Neural cell (in vitro differentiated cells): Measurements from ENCODE around the gene METTL26. TPM values are rescaled to one million over a fixed set of nuclear protein-coding genes. Genes with fewer than 3 reads are reported as not detected.
A peak's percentile ranks its signal among the peaks of the same experiment; 100 is the strongest.

Experiments
- H2AFZ ChIP-seq: fragments of 200-600, 300-800 bp; sonication (generic), shearing (Covaris generic); 2 replicates; pipeline ENCODE4 v1.6.0; 2014; ENCODE audit warnings: low read depth, mild to moderate bottlenecking, antibody characterized with exemption, low read length, moderate library complexity
- H3F3A ChIP-seq: fragments of 200-600 bp; shearing (Covaris generic); 2 replicates; pipeline ENCODE4 v1.6.1; 2016; ENCODE audit warnings: mild to moderate bottlenecking, moderate library complexity, mixed read lengths, antibody characterized with exemption, low read length; ENCODE audit not compliant: insufficient read depth, poor library complexity, severe bottlenecking
- H3K27ac ChIP-seq: fragments of 200-600, 300-800 bp; sonication (generic), shearing (Covaris generic); 2 replicates; pipeline ENCODE4 v1.5.1; 2014; ENCODE audit warnings: mild to moderate bottlenecking, low read length, moderate library complexity
- H3K27me3 ChIP-seq: fragments of 300-800, 200-600 bp; sonication (generic), shearing (Covaris generic); 2 replicates; pipeline ENCODE4 v1.6.0; 2014; ENCODE audit warnings: mild to moderate bottlenecking, low read depth, low read length, moderate library complexity; ENCODE audit not compliant: insufficient read depth
- H3K36me3 ChIP-seq: fragments of 300-800, 200-600 bp; sonication (generic), shearing (Covaris generic); 2 replicates; pipeline ENCODE4 v1.5.1; 2014; ENCODE audit warnings: mild to moderate bottlenecking, antibody characterized with exemption, low read length, moderate library complexity; ENCODE audit not compliant: insufficient read depth
- H3K4me2 ChIP-seq: fragments of 300-800, 200-600 bp; sonication (generic), shearing (Covaris generic); 2 replicates; pipeline ENCODE4 v1.6.0; 2014; ENCODE audit warnings: mild to moderate bottlenecking, low read length
- H3K4me3 ChIP-seq: fragments of 300-800, 200-600 bp; sonication (generic), shearing (Covaris generic); 2 replicates; pipeline ENCODE4 v1.5.1; 2014; ENCODE audit warnings: mild to moderate bottlenecking, low read length, moderate library complexity
- H3K79me2 ChIP-seq: fragments of 200-600 bp; shearing (Covaris generic); replicated peaks from 2 replicates; pipeline ENCODE4 v1.6.0; 2014; ENCODE audit warnings: mild to moderate bottlenecking, low read length, moderate library complexity; ENCODE audit not compliant: insufficient read depth
- H3K9ac ChIP-seq: fragments of 300-800, 200-600 bp; sonication (generic), shearing (Covaris generic); 2 replicates; pipeline ENCODE4 v1.6.1; 2016; ENCODE audit warnings: mild to moderate bottlenecking, low read length, mixed read lengths
- H3K9me2 ChIP-seq: fragments of 200-600 bp; shearing (Covaris generic); 2 replicates; pipeline ENCODE4 v1.6.1; 2016; ENCODE audit warnings: mild to moderate bottlenecking, low read length, mixed read lengths; ENCODE audit not compliant: insufficient read depth
- H3K9me3 ChIP-seq: fragments of 200-600, 300-800 bp; sonication (generic), shearing (Covaris generic); 2 replicates; pipeline ENCODE4 v1.6.1; 2016; ENCODE audit warnings: mild to moderate bottlenecking, mixed run types, low read length, moderate library complexity, mixed read lengths
- H4K20me1 ChIP-seq: fragments of 200-600 bp; shearing (Covaris generic); 2 replicates; pipeline ENCODE4 v1.6.1; 2016; ENCODE audit warnings: mild to moderate bottlenecking, mixed run types; ENCODE audit not compliant: insufficient read depth
- EP300 ChIP-seq: fragments of 450-650 bp; conservative IDR thresholded peaks from 2 replicates; pipeline ENCODE4 v1.6.1; 2014; ENCODE audit warnings: antibody characterized with exemption, mild to moderate bottlenecking, moderate library complexity; ENCODE audit not compliant: poor library complexity, severe bottlenecking
- EZH2 ChIP-seq: fragments of 200-600, 300-800 bp; shearing (Covaris generic), sonication (generic); IDR thresholded peaks from 2 replicates; pipeline ENCODE4 v1.6.1; 2014; ENCODE audit warnings: antibody characterized with exemption, low read length, borderline replicate concordance, mild to moderate bottlenecking; ENCODE audit not compliant: insufficient read depth, poor library complexity, severe bottlenecking
- MXI1 ChIP-seq: fragments of 450-650 bp; conservative IDR thresholded peaks from 2 replicates; pipeline ENCODE4 v1.6.1; 2014; ENCODE audit warnings: antibody characterized with exemption, mild to moderate bottlenecking; ENCODE audit not compliant: poor library complexity, severe bottlenecking
- POLR2AphosphoS5 ChIP-seq: IDR thresholded peaks from 2 replicates; pipeline ENCODE4 v1.6.1; 2012
- RAD21 ChIP-seq: fragments of 450-650 bp; conservative IDR thresholded peaks from 2 replicates; pipeline ENCODE4 v1.6.1; 2014; ENCODE audit warnings: antibody characterized with exemption, mild to moderate bottlenecking, moderate library complexity
- SMC3 ChIP-seq: fragments of 450-650 bp; conservative IDR thresholded peaks from 2 replicates; pipeline ENCODE4 v1.6.1; 2014; ENCODE audit warnings: antibody characterized with exemption, mild to moderate bottlenecking, moderate library complexity; ENCODE audit not compliant: poor library complexity
- TAF1 ChIP-seq: IDR thresholded peaks from 2 replicates; pipeline ENCODE4 v1.6.1; 2012; ENCODE audit warnings: low read depth
- polyA plus RNA-seq: library from polyadenylated mRNA; depleted of rRNA; stranded (reverse); fragments of >200 nt; gene quantifications from 2 replicates; pipeline ENCODE4 v1.2.3, GENCODE V29; 2014
- TF ChIP-seq, protein P1 (sequence below): IDR thresholded peaks from 2 replicates; pipeline ENCODE4 v1.6.1; 2012; ENCODE audit warnings: borderline replicate concordance
- TF ChIP-seq, protein P2 (sequence below): fragments of 450-650 bp; IDR thresholded peaks from 2 replicates; pipeline ENCODE4 v1.5.1; 2014; ENCODE audit warnings: antibody characterized with exemption, mild to moderate bottlenecking, moderate library complexity; ENCODE audit not compliant: poor library complexity, severe bottlenecking

METTL26 gene
- polyA plus RNA-seq, 1 donor from 2014 or later: 127 TPM

DNA sequence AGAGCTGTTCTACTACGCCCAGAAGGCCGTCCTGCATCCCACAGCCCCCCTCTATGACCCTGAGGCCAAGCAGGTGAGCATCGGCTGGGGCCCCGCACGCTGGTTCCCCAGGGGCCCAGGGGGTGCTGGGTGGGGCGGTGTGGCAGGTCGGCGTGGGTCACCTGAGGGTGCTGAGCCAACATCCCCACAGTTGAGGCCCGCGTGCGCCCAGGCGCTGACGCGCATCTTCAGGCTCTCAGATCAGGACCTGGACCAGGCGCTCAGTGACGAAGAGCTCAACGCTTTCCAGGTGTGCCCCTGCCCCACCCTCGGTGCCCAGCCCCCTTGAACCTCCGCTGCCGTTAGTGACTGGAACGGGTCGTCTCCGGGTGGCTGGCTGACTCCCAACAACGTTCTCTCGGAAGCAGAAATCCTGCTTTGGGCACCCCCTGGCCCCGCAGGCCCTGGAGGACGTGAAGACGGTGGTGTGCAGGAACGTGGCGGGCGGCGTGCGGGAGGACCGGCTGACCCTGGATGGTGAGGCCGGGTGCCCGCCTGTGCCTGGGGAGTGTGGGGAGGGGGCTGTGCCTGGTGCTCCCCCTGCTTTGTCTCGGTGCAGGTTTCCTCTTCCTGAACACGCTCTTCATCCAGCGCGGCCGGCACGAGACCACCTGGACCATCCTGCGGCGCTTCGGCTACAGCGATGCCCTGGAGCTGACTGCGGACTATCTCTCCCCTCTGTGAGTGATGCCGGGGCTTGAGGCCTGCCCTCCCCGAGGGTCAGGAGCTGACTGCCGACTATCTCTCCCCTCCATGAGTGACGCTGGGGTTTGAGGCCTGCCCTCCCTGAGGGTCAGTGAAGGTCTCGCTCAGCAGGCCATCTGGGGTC, 34.6 kb upstream of the METTL26 start:
- H4K20me1 ChIP-seq: no peaks in the 10 kb centered on the region

DNA sequence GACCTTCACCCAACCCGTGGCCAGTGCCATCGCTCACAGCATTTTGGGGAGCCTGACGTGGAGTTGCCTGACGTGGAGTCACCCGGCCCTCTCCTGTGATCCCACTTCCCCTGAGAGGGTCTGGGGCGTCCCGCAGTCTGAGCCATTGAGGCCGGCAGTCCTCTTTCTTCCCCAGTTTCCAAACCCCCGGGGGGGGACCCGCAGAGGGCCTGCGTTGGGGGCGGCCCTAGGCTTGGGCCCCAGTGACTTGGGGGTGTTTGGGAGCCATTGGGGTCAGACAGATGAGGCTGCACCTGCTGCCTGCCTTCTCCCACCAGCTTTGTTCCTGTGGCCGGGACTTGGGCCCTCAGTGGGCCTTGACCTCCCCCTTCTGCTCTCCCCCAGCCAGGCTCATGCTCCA, 33.6 kb upstream of the METTL26 start:
- Histone ChIP-seq H3K4me3 (peak overlapping the region; percentile 98), H3K79me2 (peaks cover 9% of the 10 kb centered on the region), H3K27ac (no peak overlapping the region), H3K9ac (no peak overlapping the region), H3K36me3 (no peaks in the 10 kb centered on the region), H3K27me3 (no peaks in the 10 kb centered on the region), H3K9me3 (no peaks in the 10 kb centered on the region), H3K9me2 (no peaks in the 10 kb centered on the region), H3F3A (no peaks in the 10 kb centered on the region), H2AFZ (no peak overlapping the region), H4K20me1 (no peaks in the 10 kb centered on the region), H3K4me2 (no peak overlapping the region)
- TF ChIP-seq SMC3 (no peak), RAD21 (no peak), POLR2AphosphoS5 (no peak), TAF1 (no peak), MXI1 (no peak), EZH2 (no peak), EP300 (no peak)
- TF ChIP-seq, protein P1, sequence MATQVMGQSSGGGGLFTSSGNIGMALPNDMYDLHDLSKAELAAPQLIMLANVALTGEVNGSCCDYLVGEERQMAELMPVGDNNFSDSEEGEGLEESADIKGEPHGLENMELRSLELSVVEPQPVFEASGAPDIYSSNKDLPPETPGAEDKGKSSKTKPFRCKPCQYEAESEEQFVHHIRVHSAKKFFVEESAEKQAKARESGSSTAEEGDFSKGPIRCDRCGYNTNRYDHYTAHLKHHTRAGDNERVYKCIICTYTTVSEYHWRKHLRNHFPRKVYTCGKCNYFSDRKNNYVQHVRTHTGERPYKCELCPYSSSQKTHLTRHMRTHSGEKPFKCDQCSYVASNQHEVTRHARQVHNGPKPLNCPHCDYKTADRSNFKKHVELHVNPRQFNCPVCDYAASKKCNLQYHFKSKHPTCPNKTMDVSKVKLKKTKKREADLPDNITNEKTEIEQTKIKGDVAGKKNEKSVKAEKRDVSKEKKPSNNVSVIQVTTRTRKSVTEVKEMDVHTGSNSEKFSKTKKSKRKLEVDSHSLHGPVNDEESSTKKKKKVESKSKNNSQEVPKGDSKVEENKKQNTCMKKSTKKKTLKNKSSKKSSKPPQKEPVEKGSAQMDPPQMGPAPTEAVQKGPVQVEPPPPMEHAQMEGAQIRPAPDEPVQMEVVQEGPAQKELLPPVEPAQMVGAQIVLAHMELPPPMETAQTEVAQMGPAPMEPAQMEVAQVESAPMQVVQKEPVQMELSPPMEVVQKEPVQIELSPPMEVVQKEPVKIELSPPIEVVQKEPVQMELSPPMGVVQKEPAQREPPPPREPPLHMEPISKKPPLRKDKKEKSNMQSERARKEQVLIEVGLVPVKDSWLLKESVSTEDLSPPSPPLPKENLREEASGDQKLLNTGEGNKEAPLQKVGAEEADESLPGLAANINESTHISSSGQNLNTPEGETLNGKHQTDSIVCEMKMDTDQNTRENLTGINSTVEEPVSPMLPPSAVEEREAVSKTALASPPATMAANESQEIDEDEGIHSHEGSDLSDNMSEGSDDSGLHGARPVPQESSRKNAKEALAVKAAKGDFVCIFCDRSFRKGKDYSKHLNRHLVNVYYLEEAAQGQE: no peak
- TF ChIP-seq, protein P2, sequence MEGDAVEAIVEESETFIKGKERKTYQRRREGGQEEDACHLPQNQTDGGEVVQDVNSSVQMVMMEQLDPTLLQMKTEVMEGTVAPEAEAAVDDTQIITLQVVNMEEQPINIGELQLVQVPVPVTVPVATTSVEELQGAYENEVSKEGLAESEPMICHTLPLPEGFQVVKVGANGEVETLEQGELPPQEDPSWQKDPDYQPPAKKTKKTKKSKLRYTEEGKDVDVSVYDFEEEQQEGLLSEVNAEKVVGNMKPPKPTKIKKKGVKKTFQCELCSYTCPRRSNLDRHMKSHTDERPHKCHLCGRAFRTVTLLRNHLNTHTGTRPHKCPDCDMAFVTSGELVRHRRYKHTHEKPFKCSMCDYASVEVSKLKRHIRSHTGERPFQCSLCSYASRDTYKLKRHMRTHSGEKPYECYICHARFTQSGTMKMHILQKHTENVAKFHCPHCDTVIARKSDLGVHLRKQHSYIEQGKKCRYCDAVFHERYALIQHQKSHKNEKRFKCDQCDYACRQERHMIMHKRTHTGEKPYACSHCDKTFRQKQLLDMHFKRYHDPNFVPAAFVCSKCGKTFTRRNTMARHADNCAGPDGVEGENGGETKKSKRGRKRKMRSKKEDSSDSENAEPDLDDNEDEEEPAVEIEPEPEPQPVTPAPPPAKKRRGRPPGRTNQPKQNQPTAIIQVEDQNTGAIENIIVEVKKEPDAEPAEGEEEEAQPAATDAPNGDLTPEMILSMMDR: no peak

More for the DNA sequence above, 34.6 kb upstream of the METTL26 start:
- H3K9ac ChIP-seq: no peak overlapping the region
- H3K4me2 ChIP-seq: no peak overlapping the region
- no peak overlapping the region for H3K4me3 ChIP-seq
- no peaks in the 10 kb centered on the region for H3F3A ChIP-seq
- H3K27ac ChIP-seq: no peak overlapping the region
- H3K27me3 ChIP-seq: peaks cover 3% of the 10 kb centered on the region
- TF ChIP-seq RAD21: no peak
- H3K79me2 ChIP-seq: peaks cover 9% of the 10 kb centered on the region
- no peaks in the 10 kb centered on the region for H3K9me3 ChIP-seq
- no peaks in the 10 kb centered on the region for H3K36me3 ChIP-seq
- no peaks in the 10 kb centered on the region for H3K9me2 ChIP-seq
- no peak overlapping the region for H2AFZ ChIP-seq
